Right lobe of liver (tissue), 6 donors: ENCODE measurements around the gene SNRPA1. TPM values are rescaled to one million over a fixed set of nuclear protein-coding genes. Genes with fewer than 3 reads are reported as not detected.

Source experiments
- ATAC-seq, 4 donors: fragments of 200-7000 bp; cut with Tn5 transposase; one replicate each; pipeline ENCODE4 v1.9.1; 2020; ENCODE audit warnings: mild to moderate bottlenecking in 4 of 4, moderate library complexity in 4 of 4
- DNase-seq, 3 donors: peaks; one replicate each; pipeline ENCODE4 v3.0.0-alpha.2; 2020
- H3K27ac ChIP-seq, 3 donors: fragments of 200-600 bp; one replicate each; pipeline ENCODE4 v1.8.0; 2022
- H3K27me3 ChIP-seq, 2 donors: fragments of 200-600 bp; one replicate each; pipeline ENCODE4 v1.8.0; 2022
- H3K36me3 ChIP-seq, 4 donors: fragments of 200-600 bp; sonication (generic) in 1 of 4; one replicate each; pipeline versions ENCODE4 v1.5.1 to v1.8.0; 2017 to 2022; ENCODE audit warnings: control low read depth in 1 of 4
- H3K4me1 ChIP-seq, 4 donors: fragments of 200-600 bp; sonication (generic) in 1 of 4; one replicate each; pipeline versions ENCODE4 v1.5.1 to v1.8.0; 2017 to 2022; ENCODE audit warnings: control low read depth in 1 of 4
- H3K4me3 ChIP-seq, 3 donors: fragments of 200-600 bp; one replicate each; pipeline ENCODE4 v1.8.0; 2022
- H3K9me3 ChIP-seq, 4 donors: fragments of 200-600 bp; sonication (generic) in 1 of 4; one replicate each; pipeline versions ENCODE4 v1.5.1 to v1.8.0; 2017 to 2022; ENCODE audit warnings: control low read depth in 1 of 4
- POLR2A ChIP-seq: fragments of 450-650 bp; IDR thresholded peaks from one replicate; pipeline ENCODE4 v1.6.1; 2017; ENCODE audit warnings: antibody characterized with exemption, mild to moderate bottlenecking
- WGBS: methylation state at CpG from one replicate; pipeline ENCODE4 v1.1.6; 2018; ENCODE audit warnings: low coverage, low lambda C conversion rate; ENCODE audit not compliant: insufficient coverage; ENCODE audit errors: missing lambda C conversion rate; 5-methylcytosine and 5-hydroxymethylcytosine counted together
- intact Hi-C, 2 donors: fragments of 100-400 bp; cut with DNase I; formaldehyde crosslinking; loops; one replicate each; pipeline versions ENCODE4 v1.11.2 to v1.14.1; 2022
- total RNA-seq, 6 experiments: library from RNA; depleted of rRNA in 2 of 6; stranded (reverse); fragments of >200 nt in 2 of 6; fragmentation: NEBNext Ultra II Directional in 3 of 6; extraction: Animal tissue kit (Norgen Biotek cat#: 25700) in 3 of 6; gene quantifications; one replicate each; pipeline versions ENCODE4 v1.1.0 to v1.2.4, GENCODE V29; 2016 to 2023
- TF ChIP-seq, protein P1 (sequence below), 4 donors: fragments of 200-600 bp in 3 of 4; fragments of 450-650 bp in 1 of 4; IDR thresholded peaks; one replicate each; pipeline versions ENCODE4 v1.5.1 to v1.8.0; 2016 to 2022; ENCODE audit warnings: antibody characterized with exemption in 4 of 4, mild to moderate bottlenecking in 2 of 4
- donor health status: DM: no; HTN: yes; CAD: no.
- donor health status: DM: no; HTN: no; CAD: no.
- donor health status: DM: no; HTN: no; CAD: no.
- donor health status: DM: no; HTN: yes; CAD: no.
- donor health status: DM: no; HTN: yes; CAD: no.

The SNRPA1 gene
- total RNA-seq, 6 experiments from 2014 or later = 17.7 to 28.6 (median 24.1) TPM

DNA sequence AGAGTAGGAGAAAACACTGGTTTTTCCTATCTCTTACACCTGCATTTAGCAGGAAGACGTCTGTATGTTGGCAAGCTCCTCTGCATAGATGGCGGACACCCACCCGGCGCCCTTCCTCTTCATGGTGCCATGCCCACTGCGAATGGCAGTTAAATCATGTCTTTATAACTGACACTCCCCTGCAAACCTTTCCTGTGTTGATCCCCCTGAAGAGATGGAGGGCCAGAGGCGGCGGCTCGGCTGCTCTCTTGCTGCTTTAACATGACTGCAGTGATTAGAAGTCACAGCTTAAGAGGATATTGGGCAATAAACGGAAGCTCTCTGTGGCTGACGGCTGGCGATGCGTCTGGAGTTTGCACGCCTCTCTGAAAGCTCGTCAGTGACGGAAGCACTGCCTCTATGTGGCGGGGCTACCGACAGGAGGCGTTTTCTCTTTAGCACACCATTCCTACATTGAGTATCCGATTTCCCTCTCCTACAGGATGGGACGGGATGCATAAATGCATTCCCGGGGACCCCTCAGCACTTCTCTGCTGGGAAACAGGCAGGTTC is 25.5 kb upstream of the SNRPA1 start:
- peak in 2 of 3 donors; percentile 37 to 43 for DNase-seq
- intact Hi-C loops = no loop called here
- H3K4me1 ChIP-seq = peaks cover 0 to 14% (median 5%) of the 10 kb centered on the region in 4 donors
- 47% methylated on average over 13 of the region's 21 CpGs for WGBS
- H3K27ac ChIP-seq = no peak overlapping the region
- H3K4me3 ChIP-seq = no peak overlapping the region
- H3K27me3 ChIP-seq = no peaks in the 10 kb centered on the region
- peak; percentile 6 to 37 (median 12) for ATAC-seq
- no peaks in the 10 kb centered on the region for H3K9me3 ChIP-seq
- TF ChIP-seq POLR2A = no peak
- TF ChIP-seq, protein P1, sequence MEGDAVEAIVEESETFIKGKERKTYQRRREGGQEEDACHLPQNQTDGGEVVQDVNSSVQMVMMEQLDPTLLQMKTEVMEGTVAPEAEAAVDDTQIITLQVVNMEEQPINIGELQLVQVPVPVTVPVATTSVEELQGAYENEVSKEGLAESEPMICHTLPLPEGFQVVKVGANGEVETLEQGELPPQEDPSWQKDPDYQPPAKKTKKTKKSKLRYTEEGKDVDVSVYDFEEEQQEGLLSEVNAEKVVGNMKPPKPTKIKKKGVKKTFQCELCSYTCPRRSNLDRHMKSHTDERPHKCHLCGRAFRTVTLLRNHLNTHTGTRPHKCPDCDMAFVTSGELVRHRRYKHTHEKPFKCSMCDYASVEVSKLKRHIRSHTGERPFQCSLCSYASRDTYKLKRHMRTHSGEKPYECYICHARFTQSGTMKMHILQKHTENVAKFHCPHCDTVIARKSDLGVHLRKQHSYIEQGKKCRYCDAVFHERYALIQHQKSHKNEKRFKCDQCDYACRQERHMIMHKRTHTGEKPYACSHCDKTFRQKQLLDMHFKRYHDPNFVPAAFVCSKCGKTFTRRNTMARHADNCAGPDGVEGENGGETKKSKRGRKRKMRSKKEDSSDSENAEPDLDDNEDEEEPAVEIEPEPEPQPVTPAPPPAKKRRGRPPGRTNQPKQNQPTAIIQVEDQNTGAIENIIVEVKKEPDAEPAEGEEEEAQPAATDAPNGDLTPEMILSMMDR (IDR thresholded peaks at IDR 0.05) = peak; percentile 5 to 16 (median 12)
- H3K36me3 ChIP-seq = peaks cover 0 to 70% (median 29%) of the 10 kb centered on the region in 4 donors

- H3K4me1 ChIP-seq = peaks cover 0 to 3% (median 0%) of the 10 kb centered on the region in 4 donors
- ATAC-seq (no peak), DNase-seq (peak in 2 of 3 donors; percentile 31 to 37)
- H3K9me3 ChIP-seq = no peaks in the 10 kb centered on the region
- no peak overlapping the region for H3K4me3 ChIP-seq
- TF ChIP-seq, protein P1 (IDR thresholded peaks at IDR 0.05) = no peak
- intact Hi-C loops = no loop called here
- H3K27me3 ChIP-seq = no peaks in the 10 kb centered on the region
- WGBS = 75% methylated on average over 6 of the region's 7 CpGs
- peaks cover 0 to 87% (median 29%) of the 10 kb centered on the region in 4 donors for H3K36me3 ChIP-seq
- H3K27ac ChIP-seq = no peak overlapping the region
Observed at GRCh38 chr15:101318839-101319238, 23.8 kb upstream of the SNRPA1 start.

- Histone ChIP-seq H3K27ac (no peak overlapping the region), H3K27me3 (no peaks in the 10 kb centered on the region), H3K4me1 (peaks cover 0 to 9% (median 0%) of the 10 kb centered on the region in 4 donors), H3K9me3 (no peaks in the 10 kb centered on the region), H3K36me3 (peaks cover 0 to 93% (median 29%) of the 10 kb centered on the region in 4 donors), H3K4me3 (no peak overlapping the region)
- DNase-seq (peak in 1 of 3 donors; percentile 51), ATAC-seq (no peak)
- intact Hi-C loops = no loop called here
- TF ChIP-seq, protein P1 (IDR thresholded peaks at IDR 0.05) = no peak
- TF ChIP-seq POLR2A = no peak
- WGBS = 66% methylated on average over 5 of the region's 20 CpGs
Observed at GRCh38 chr15:101318147-101318819, 23.2 kb upstream of the SNRPA1 start.

DNA sequence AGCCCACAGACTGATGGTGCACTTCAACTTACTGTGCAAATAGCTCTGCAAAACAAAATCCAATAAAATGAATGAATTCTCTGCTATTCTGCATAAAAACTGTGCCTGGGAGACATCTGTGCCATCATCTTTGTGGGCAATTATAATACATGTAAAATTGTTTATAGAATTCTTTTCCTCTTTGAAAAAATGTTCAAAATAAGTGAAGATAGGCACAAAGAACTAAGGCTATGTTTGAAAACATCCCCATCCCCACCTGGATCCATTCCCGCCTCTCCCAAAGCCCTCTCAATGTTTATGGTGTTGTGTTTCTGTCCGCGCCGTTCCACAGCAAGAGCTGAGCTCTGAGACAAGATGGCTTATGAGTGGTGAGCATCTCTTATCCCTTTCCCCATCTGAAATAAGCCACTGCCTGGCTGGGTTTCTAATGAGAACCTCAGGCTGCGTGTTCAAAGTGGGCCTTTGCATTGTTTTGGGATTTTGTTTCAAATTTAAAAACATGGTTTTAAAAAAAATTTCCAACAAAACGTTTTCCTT is 22.4 kb upstream of the SNRPA1 start:
- intact Hi-C loops = no loop called here
- no peak for ATAC-seq
- WGBS = 84% methylated on average over 5 of the region's 6 CpGs
- H3K27me3 ChIP-seq = no peaks in the 10 kb centered on the region
- TF ChIP-seq, protein P1 (IDR thresholded peaks at IDR 0.05) = no peak
- no peak for TF ChIP-seq POLR2A
- H3K4me3 ChIP-seq = no peak overlapping the region
- H3K36me3 ChIP-seq = peaks cover 0 to 93% (median 24%) of the 10 kb centered on the region in 4 donors
- DNase-seq = no peak
- peaks cover 0 to 11% (median 0%) of the 10 kb centered on the region in 4 donors for H3K4me1 ChIP-seq
- H3K27ac ChIP-seq = no peak overlapping the region
- H3K9me3 ChIP-seq = no peaks in the 10 kb centered on the region
